ENCODE results near the gene ADCY9. TPM values are rescaled to one million over a fixed set of nuclear protein-coding genes. Genes with fewer than 3 reads are reported as not detected.
"Not testable (repeated sequence)": the region's sequence is repeated elsewhere in the genome, so short reads cannot be mapped to it uniquely, and the experiment has no call there.

ADCY9 gene
- total and polyA plus RNA-seq, 12 donors, result 11.5 to 57.6 (median 42.7) TPM

DNA sequence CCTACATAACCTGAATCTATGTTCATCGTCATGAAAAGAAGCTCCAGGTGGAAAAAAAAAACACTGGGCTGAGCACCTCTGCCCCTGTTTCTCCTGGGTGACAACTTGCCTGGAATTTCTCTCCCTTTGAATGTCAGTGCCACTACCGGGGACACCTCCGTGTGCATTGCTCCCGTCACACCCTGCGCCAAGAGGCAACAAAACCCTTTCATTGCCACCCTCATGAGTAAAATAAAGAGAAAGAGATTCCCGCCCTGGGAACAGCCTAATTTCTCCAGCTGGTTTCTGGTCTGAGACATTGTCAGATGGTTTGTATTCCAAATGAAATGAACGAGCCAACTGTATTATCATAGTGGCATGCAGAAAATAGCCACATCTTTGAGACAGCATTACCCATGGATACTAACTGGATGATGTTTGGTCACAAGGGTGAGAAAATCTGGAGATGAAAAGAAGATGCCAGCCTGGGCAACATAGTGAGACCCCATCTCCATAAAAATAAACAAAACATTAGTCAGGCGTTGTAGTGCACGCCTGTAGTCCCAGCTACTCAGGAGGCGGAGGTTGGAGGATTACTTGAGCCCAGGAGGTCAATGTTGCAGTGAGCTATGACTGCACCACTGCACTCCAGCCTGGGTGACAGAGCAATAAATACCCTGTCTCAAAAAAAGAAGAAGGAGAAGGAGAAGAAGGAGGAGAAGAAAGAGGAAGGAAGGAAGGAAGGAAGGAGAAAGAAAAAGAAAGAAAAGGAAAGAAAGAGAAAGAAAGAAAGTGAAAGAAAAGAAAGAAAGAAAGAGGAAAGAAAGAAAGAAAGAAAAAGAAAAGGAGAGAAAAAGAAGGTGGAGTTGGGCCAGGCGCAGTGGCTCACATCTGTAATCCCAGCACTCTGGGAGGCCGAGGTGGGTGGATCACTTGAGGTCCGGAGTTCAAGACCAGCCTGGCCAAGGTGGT lies 42.2 kb upstream of the ADCY9 start:
- no peak for DNase-seq
- H3K4me1 ChIP-seq, result no peaks in the 10 kb centered on the region
- no peaks in the 10 kb centered on the region for H3K27me3 ChIP-seq
- no peaks in the 10 kb centered on the region for H3K9me3 ChIP-seq
- H3K36me3 ChIP-seq, result no peaks in the 10 kb centered on the region
- 82% methylated on average over 13 of the region's 13 CpGs for WGBS, 2 donors
- H3K4me3 ChIP-seq, result no peak overlapping the region
- TF ChIP-seq, protein P1, sequence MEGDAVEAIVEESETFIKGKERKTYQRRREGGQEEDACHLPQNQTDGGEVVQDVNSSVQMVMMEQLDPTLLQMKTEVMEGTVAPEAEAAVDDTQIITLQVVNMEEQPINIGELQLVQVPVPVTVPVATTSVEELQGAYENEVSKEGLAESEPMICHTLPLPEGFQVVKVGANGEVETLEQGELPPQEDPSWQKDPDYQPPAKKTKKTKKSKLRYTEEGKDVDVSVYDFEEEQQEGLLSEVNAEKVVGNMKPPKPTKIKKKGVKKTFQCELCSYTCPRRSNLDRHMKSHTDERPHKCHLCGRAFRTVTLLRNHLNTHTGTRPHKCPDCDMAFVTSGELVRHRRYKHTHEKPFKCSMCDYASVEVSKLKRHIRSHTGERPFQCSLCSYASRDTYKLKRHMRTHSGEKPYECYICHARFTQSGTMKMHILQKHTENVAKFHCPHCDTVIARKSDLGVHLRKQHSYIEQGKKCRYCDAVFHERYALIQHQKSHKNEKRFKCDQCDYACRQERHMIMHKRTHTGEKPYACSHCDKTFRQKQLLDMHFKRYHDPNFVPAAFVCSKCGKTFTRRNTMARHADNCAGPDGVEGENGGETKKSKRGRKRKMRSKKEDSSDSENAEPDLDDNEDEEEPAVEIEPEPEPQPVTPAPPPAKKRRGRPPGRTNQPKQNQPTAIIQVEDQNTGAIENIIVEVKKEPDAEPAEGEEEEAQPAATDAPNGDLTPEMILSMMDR (IDR thresholded peaks at IDR 0.05), result no peak
- intact Hi-C loops (cut with DNase I), result no loop called here
- ATAC-seq, result no peak
- H3K27ac ChIP-seq, result no peak overlapping the region

GRCh38 chr16:4157376-4157825 lies 41.2 kb upstream of the ADCY9 start:
- no peak for ATAC-seq

GRCh38 chr16:4156503-4156902 lies 40.3 kb upstream of the ADCY9 start:
- ATAC-seq; H3K36me3 ChIP-seq; intact Hi-C loops (cut with DNase I); DNase-seq; H3K27ac ChIP-seq; H3K4me3 ChIP-seq; H3K9me3 ChIP-seq; H3K4me1 ChIP-seq; H3K27me3 ChIP-seq: not testable (repeated sequence)
- 80 to 86% methylated on average over 3 of the region's 3 CpGs for WGBS, 2 donors

More at GRCh38 chr16:4157376-4157825, 41.2 kb upstream of the ADCY9 start:
- TF ChIP-seq, protein P1 (IDR thresholded peaks at IDR 0.05), result no peak
- intact Hi-C loops (cut with DNase I), result no loop called here
- H3K4me1 ChIP-seq, result no peaks in the 10 kb centered on the region
- no peak for DNase-seq
- H3K27me3 ChIP-seq, result no peaks in the 10 kb centered on the region
- no peak overlapping the region for H3K27ac ChIP-seq
- H3K36me3 ChIP-seq, result no peaks in the 10 kb centered on the region
- 85 to 88% methylated on average over 4 of the region's 4 CpGs for WGBS, 2 donors
- H3K4me3 ChIP-seq, result no peak overlapping the region
- no peaks in the 10 kb centered on the region for H3K9me3 ChIP-seq

GRCh38 chr16:4153364-4153763 lies 37.1 kb upstream of the ADCY9 start:
- H3K36me3 ChIP-seq; intact Hi-C loops (cut with DNase I); H3K4me1 ChIP-seq; H3K27me3 ChIP-seq; ATAC-seq; H3K4me3 ChIP-seq; H3K9me3 ChIP-seq; H3K27ac ChIP-seq; DNase-seq: not testable (repeated sequence)
- WGBS, 2 donors, result 87 to 92% methylated on average over 13 of the region's 13 CpGs

DNA sequence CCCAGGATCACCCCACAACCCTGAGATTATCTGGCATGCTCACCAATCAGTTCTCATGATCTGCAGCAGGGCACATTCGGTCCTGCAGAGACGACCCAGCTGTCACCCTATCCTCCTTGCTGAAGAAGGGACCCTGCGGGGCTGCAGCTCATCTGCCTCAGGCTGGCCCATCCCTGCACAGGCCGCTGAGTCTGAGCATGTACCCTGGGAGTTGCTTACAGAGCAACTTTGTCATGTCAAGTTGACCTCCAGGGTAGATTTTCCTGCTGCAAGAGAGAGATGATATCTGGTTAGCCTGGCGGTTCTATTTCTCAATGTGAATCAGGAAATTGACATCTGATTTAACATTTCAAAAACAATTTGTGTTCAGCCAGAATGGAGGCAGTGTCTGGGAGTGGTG lies 36.0 kb upstream of the ADCY9 start:
- DNase-seq, result no peak
- Histone ChIP-seq H3K27ac (no peak overlapping the region), H3K9me3 (peaks cover 0 to 6% (median 0%) of the 10 kb centered on the region in 11 donors), H3K4me3 (no peak overlapping the region), H3K27me3 (no peaks in the 10 kb centered on the region), H3K4me1 (no peaks in the 10 kb centered on the region), H3K36me3 (no peaks in the 10 kb centered on the region)
- TF ChIP-seq, protein P1 (IDR thresholded peaks at IDR 0.05), result no peak
- no peak for ATAC-seq
- intact Hi-C loops (cut with DNase I), result no loop called here
- WGBS, 2 donors, result 77 to 78% methylated on average over 5 of the region's 5 CpGs
